KOPT-K1 (cell line): ENCODE results near the gene RASGRF1.
"Not testable (repeated sequence)": the region's sequence is repeated elsewhere in the genome, so short reads cannot be mapped to it uniquely, and the experiment has no call there.

Experiments used
- H3K27ac ChIP-seq: fragments of 200-600 bp; sonication (generic); 2 replicates; pipeline ENCODE4 v1.5.1; 2016; ENCODE audit warnings: antibody characterized with exemption, mild to moderate bottlenecking, low read depth, low read length; ENCODE audit not compliant: poor library complexity, severe bottlenecking
- H3K36me3 ChIP-seq: fragments of 200-600 bp; sonication (generic); 2 replicates; pipeline ENCODE4 v1.5.1; 2017; ENCODE audit warnings: antibody characterized with exemption, mild to moderate bottlenecking, low read length, moderate library complexity; ENCODE audit not compliant: insufficient read depth
- H3K9me3 ChIP-seq: fragments of 200-600 bp; sonication (generic); 2 replicates; pipeline ENCODE4 v1.5.1; 2017; ENCODE audit warnings: antibody characterized with exemption, low read length, mild to moderate bottlenecking; ENCODE audit not compliant: insufficient read depth, poor library complexity, severe bottlenecking

Gene RASGRF1

DNA sequence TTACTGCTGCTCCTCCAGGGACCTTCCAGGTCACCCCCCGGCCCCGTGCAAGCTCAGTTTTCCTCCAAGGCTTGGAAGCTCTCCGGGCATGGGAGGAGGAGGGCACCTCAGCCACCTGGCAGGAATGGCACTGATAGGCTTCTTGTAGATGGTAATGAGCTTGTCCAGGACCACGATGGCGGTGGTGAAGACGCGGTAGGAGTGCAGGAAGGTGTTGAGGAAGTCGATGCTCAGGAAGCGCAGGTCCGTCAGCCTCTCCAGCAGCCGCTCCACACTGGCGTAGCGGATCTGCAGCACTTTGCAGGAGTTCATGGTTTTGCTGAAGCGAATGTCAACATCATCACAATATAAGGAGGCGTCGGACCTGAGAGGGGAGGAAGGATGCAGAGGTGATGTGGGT, 84.5 kb downstream of the RASGRF1 start:
- H3K36me3 ChIP-seq: no peaks in the 10 kb centered on the region
- H3K27ac ChIP-seq: no peak overlapping the region

DNA sequence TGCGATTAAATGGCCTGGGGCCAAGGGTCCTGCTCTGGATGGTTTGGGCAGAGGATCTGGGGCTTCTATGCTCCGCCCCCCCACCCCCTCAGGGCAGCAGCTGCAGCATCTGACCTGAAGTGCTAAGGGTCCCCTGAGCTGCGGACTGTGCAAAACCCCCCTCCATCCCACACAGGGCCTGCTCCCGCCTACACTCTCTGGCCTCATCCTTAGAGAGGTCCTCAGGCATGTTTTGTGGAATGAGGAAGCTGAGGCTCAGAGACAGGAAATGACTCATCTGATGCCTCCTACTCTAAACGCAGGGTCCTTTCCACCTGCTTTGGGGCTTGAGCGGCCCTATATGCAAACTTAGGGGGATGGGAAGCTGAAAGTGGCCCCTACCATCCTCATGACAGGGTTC, 86.2 kb downstream of the RASGRF1 start:
- peak overlapping the region; percentile 37 for H3K27ac ChIP-seq
- H3K36me3 ChIP-seq: no peaks in the 10 kb centered on the region
- no peaks in the 10 kb centered on the region for H3K9me3 ChIP-seq

More for the DNA sequence above, 84.5 kb downstream of the RASGRF1 start:
- no peaks in the 10 kb centered on the region for H3K9me3 ChIP-seq

DNA sequence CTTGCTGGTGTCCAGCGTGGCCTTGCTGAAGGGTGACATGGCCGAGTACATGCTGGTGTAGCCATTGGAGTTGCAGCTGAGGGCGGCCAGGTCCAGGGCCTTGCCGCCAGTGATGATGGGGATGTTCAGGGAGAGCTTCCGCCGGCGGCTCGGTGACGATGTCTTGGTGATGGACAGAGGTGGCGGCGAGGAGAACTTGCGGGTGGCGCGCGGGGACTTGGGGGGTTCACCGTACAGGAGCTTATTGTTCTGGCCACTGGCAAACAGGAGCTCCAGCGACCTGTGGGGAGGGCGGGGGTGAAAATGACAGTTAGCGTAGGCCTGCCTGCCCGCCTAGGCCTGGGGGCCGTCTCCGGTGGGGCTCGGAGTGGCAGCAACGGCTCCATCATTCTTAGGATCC, 86.7 kb downstream of the RASGRF1 start:
- Histone ChIP-seq H3K27ac (peak overlapping the region; percentile 37), H3K9me3 (no peaks in the 10 kb centered on the region), H3K36me3 (no peaks in the 10 kb centered on the region)

DNA sequence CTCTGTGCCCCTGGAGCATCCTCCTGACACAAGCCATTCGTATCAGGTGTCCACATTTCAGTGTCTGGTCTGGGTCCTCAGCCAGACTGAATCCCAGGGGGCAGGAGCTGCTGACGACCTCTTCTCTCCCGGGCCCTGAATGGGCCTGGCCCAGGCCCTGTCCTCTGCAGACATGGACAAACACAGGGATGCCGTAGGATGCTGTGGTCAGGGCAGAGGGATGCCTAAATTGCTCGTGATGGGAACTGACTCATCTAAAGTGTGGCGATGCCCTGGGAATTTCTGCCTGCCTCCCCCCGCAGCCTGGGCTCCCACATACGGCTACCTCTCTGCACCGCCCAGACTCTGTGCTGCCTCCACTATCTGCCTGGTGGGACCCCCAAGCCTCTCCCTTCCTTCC, 87.3 kb downstream of the RASGRF1 start:
- no peaks in the 10 kb centered on the region for H3K9me3 ChIP-seq
- no peaks in the 10 kb centered on the region for H3K36me3 ChIP-seq
- H3K27ac ChIP-seq: no peak overlapping the region

DNA sequence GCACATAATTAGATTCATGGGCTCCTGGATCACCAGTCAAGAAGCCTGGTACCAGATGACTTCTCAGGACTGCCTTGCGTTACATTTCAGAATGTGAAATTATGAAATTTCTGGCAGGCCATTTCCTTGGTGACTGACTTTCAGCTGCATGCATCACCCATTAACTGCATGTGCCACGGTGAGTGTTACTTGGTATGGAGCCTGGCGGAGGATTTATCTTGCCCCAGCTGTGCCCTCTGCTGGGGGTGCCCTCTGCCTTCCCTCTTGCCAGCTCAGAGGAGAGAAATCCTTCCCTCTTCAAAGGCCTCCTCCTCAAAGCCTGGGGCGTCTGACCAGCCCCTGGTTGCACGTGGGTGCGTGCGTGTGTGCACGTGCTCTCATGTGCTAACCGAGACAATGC, 88.0 kb downstream of the RASGRF1 start:
- Histone ChIP-seq H3K36me3 (no peaks in the 10 kb centered on the region), H3K27ac (no peak overlapping the region), H3K9me3 (no peaks in the 10 kb centered on the region)

DNA sequence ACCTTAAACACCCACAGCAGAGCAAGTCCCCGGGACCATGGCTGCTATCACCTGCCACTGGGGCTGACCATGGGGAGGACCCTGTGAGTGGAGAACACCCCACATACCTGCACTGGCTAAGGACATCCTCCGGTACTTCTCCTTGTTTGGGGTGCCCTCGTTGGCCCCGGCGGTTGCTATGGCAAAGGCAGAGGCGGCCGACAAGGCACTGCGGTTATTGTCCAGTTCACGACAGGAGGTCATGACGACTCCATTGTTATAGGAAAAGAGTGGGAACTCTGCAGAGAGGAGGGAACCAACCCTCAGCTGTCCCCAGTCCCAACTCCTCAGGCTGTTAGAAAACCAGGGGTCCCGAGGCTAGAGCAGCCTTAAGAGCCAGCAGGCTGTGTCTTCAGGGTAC, 90.9 kb downstream of the RASGRF1 start:
- Histone ChIP-seq H3K9me3 (no peaks in the 10 kb centered on the region), H3K27ac (no peak overlapping the region), H3K36me3 (no peaks in the 10 kb centered on the region)

DNA sequence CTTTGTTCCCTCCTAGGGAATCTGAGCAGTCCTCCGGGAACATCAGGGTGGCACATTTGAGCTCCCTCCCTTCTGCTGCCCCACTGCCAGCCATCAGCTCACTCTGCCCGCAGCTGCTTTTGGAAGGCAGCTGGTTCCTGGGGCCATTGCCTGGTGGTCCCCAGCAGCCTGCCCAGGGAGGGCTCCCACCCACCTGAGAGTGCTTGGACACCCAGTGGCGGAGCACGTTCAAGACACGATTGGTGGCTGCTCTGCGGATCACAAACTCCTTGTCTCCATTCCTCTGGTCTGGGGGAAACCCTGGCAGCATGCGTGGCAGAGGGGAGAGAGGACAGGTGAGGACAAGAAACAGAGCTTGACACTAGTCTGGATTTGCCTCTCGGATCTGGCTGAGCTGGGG, 92.1 kb downstream of the RASGRF1 start:
- no peak overlapping the region for H3K27ac ChIP-seq
- no peaks in the 10 kb centered on the region for H3K36me3 ChIP-seq
- H3K9me3 ChIP-seq: no peaks in the 10 kb centered on the region

DNA sequence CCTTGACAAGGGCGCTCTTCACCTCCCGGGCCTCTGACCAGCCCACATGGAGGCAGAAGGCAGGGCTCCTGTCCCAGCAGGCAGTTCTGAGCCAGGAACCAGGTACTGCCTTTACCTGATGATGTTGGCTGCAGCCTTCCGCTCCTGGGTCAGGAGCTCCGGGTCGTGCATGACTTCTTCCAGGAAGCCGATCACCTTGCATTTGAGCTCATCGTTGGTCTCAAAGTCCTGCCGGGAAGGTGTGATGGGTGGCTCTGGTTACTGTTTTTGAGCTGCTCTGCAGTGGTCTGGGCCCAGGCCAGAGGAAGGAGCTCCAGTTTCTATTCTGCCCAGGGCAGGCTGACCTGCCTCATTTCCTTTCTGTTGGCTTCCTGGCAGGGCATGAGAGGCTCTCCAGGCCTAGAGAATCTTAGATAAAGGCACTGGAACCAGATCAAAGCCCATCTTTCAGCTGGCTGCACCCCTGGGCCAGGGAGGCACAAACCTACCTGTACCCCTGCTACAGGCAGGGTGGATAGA, 92.5 kb downstream of the RASGRF1 start:
- no peaks in the 10 kb centered on the region for H3K9me3 ChIP-seq
- no peak overlapping the region for H3K27ac ChIP-seq
- no peaks in the 10 kb centered on the region for H3K36me3 ChIP-seq

DNA sequence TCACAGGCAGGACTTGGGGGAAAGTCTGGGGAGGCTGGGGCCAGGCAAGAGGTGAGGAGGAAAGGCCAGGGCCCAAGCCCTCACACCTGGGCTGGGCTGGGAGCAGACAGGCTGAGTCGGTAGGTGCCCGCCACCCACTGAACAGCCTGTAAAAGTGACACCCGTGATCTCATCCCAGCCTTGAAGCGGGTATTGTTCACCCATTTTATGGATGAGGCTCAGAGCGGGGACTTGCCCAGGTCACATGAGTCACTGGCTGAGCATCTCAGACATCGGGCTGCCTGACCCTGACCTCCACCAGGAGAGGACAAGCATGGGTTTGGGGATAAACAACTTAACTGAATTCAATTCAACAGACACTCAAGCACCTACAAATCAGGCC, 93.7 kb downstream of the RASGRF1 start:
- Histone ChIP-seq H3K36me3 (no peaks in the 10 kb centered on the region), H3K27ac (no peak overlapping the region)

DNA sequence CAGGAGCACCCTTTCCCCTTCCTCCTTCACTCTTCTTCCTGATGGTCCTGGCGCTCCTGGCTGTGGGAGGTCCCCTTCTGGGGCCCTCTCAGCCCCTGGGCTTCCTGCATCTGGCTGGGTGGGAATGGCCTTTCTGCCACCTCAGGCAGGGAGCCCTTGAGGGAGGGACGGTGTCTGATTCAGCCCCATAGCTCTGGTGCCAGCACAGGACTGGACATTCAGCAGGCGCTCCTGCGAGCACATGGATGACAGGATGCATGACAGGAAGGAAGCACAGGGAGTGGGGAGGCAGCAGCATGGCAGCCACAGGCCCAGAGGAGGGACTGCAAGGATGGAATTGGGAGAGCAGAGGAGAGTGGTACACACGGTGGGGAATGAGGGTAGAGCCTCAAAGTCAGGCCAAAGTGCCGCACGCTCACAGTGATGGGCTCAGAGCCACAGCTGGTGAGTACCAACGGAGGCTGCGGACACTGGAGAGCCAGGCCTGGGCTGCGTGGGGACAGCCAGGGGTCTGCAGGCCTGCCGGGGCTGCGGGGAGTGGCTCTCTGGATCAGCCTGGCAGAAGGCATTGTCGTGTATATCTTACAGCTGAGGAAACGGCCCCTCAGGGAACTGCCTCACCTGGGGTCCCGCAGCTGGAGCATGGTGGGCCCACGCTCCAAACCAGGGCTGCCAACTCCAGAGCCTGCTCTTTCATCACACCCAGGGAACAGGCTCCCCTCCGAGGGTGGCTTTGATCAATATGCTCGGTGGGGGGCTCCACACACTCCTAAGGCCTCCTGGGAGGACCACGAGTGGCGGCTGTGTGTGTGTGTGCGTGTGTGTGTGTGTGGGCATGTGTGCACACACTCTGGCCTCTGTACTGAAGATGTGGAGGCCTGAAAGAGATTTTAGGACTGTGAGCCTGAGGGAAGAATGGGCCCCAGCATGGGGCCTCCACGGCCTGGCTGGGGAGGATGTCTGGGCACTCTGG, 94.4 kb downstream of the RASGRF1 start:
- Histone ChIP-seq H3K36me3 (no peaks in the 10 kb centered on the region), H3K9me3 (no peaks in the 10 kb centered on the region), H3K27ac (no peak overlapping the region)

More for the DNA sequence above, 93.7 kb downstream of the RASGRF1 start:
- H3K9me3 ChIP-seq: no peaks in the 10 kb centered on the region

DNA sequence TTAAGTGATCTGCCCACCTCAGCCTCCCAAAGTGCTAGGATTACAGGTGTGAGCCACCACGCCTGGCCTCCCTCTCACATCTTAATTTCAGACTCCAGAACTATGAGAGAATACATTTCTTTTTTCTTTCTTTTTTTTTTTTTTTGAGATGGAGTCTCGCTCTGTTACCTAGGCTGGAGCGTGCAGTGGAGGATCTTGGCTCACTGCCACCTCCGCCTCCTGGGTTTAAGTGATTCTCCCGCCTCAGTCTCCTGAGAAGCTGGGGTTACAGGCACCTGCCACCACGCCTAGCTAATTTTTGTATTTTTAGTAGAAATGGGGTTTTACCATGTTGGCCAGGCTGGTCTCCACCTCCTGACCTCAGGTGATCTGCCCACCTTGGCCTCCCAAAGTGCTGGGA, 95.4 kb downstream of the RASGRF1 start:
- H3K9me3 ChIP-seq, H3K27ac ChIP-seq, H3K36me3 ChIP-seq: not testable (repeated sequence)

DNA sequence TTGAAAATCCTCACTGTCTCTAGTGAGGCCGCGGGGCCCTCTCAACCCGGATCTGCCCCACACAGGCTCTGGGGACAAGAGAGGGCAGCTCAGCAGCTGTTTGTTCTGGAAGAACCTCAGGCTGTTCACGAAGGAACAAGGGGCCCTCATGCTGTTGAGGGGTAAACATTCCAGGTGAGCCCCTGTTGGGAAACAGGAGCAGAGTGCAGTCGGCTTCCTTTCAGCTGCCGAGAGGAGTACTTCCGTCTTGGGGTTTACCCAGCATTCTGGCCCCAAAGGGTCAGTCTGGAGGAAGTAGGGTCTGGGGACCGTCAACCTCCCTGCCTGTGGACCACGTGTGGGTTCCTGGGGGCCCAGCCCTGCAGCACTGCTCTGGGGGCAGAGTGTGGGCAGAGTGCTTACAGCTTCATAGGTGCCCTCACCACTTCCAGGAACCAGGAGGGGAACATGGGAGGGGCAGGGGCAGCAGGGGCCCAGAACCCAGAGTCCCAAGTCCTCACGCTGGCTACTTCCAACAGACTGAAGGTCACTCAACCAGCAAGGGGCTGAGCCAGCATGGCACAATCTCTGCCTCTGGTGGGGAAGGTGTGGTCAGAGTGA, 96.5 kb downstream of the RASGRF1 start:
- Histone ChIP-seq H3K9me3 (no peaks in the 10 kb centered on the region), H3K27ac (no peak overlapping the region), H3K36me3 (no peaks in the 10 kb centered on the region)

DNA sequence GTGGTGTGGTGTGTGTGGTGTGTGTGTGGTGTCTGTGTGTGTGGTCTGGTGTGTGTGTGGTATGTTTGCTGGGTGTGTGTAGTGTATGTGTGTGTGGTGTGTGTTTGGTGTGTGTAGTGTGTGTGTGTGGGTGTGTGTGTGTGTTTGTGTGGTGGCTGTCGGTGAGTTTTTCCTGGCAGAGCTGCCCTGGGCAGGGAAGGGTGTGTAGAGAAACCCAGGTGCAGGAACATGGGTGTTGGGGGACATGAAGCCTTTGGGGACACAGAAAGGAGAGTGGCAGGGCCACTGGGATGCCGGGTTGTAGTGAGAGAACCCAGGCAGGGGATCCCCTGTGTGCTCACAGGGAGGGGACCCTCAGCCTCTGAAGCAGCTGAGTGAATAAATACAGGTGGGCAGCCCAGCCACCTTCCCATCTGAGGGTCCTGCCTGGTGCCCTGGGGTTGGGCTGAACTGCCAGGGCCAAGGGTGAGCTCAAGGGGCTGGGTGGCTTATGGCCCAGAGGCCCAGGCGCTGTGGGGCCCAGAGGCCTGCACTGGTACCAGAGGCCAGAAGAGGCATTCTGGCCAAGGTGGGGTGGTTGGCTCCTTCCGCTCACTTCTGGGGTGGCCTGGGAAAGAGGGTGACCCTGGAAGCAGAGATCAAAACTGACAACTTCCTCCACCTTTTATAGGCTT, 97.2 kb downstream of the RASGRF1 start:
- no peaks in the 10 kb centered on the region for H3K9me3 ChIP-seq
- no peaks in the 10 kb centered on the region for H3K36me3 ChIP-seq
- no peak overlapping the region for H3K27ac ChIP-seq

DNA sequence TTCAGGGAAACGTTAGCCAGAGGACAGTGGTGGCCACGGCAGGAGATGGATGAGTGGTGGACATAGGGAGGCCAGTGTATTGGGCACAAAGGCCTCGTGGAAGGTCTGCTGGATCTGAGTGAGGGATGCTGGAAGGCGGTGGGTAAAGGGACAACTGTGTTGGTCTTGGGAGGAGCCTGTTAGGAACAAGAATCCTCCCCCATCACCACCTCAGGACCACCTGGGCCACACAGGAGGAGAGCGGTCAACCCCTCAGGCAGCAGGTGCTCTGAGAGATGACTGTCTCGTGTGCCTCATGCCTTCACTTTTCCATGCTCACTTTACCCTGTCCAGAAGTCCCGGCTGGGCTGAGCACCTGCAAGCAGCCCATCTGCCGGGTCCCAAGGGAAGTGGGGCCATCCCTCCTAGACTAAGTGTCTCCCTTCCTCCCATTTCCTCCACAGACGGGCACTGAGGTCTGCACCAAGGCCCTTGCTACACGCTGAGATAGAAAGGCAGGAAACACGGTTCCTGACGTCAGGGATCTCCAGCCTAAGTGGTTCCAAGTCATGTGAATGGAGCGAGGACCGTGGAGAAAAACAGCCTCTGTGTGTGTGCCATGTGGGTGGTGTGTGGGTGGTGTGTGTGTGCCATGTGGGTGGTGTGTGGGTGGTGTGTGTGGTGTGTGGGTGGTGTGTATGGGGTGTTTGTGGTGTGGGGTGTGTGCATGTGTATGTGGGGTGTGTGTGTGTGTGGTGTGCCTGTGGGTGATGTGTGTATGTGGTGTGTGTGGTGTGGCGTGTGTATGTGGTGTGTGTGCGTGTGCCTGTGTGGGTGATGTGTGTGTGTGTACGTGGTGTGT, 97.9 kb downstream of the RASGRF1 start:
- H3K27ac ChIP-seq: no peak overlapping the region
- no peaks in the 10 kb centered on the region for H3K36me3 ChIP-seq
- no peaks in the 10 kb centered on the region for H3K9me3 ChIP-seq
